GM19023 (cell line): ENCODE data around the gene TXNRD1.

Experiments
- ATAC-seq: cut with Tn5 transposase; IDR thresholded peaks from one replicate; pipeline ENCODE4 v1.9.1; 2021; ENCODE audit warnings: mild to moderate bottlenecking, moderate library complexity; ENCODE audit not compliant: unreplicated experiment

The TXNRD1 gene

DNA sequence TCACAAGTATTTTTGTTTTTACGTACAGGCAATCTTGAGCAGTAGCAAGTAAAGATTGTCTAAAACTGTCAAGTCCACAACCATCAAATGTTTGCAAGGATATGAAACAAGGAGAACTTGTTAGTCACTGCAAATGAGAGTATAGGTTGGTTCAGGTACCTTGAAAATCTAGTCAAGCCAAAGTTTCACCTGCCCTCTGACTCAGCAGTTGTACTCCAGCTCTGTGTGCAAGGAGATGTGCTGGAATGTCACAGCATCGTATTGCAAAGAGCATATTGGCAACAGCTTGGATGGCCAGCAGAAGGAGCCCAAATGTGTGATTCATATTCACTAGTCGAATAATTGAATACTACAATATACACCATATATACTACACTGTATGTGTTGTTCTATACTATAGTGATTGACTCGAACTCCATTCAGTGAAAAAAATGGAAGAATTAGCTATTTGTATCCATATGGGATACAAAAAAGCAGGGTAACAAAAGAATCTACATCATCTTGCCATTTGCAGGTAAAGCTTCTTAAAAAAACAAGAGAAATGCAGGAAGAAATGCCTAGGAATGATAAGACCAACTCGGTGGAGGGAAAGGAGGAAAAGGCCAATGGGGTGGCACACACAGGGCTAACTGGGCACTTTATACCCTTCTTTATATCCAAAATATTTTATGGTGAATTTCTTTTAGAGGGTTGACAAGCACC, 131.9 kb downstream of the TXNRD1 start:
- ATAC-seq: no peak

DNA sequence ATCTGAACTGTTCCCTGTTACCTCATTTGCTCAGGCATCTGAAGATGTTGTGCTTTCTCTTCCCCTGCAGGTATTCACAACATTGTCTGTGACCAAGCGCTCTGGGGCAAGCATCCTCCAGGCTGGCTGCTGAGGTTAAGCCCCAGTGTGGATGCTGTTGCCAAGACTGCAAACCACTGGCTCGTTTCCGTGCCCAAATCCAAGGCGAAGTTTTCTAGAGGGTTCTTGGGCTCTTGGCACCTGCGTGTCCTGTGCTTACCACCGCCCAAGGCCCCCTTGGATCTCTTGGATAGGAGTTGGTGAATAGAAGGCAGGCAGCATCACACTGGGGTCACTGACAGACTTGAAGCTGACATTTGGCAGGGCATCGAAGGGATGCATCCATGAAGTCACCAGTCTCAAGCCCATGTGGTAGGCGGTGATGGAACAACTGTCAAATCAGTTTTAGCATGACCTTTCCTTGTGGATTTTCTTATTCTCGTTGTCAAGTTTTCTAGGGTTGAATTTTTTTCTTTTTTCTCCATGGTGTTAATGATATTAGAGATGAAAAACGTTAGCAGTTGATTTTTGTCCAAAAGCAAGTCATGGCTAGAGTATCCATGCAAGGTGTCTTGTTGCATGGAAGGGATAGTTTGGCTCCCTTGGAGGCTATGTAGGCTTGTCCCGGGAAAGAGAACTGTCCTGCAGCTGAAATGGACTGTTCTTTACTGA, 132.9 kb downstream of the TXNRD1 start:
- no peak for ATAC-seq

DNA sequence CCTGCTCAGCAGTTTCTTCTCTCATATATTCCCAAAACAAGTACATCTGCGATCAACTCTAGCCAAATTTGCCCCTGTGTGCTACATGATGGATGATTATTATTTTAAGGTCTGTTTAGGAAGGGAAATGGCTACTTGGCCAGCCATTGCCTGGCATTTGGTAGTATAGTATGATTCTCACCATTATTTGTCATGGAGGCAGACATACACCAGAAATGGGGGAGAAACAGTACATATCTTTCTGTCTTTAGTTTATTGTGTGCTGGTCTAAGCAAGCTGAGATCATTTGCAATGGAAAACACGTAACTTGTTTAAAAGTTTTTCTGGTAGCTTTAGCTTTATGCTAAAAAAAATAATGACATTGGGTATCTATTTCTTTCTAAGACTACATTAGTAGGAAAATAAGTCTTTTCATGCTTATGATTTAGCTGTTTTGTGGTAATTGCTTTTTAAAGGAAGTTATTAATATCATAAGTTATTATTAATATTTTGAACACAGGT, 133.5 kb downstream of the TXNRD1 start:
- no peak for ATAC-seq

DNA sequence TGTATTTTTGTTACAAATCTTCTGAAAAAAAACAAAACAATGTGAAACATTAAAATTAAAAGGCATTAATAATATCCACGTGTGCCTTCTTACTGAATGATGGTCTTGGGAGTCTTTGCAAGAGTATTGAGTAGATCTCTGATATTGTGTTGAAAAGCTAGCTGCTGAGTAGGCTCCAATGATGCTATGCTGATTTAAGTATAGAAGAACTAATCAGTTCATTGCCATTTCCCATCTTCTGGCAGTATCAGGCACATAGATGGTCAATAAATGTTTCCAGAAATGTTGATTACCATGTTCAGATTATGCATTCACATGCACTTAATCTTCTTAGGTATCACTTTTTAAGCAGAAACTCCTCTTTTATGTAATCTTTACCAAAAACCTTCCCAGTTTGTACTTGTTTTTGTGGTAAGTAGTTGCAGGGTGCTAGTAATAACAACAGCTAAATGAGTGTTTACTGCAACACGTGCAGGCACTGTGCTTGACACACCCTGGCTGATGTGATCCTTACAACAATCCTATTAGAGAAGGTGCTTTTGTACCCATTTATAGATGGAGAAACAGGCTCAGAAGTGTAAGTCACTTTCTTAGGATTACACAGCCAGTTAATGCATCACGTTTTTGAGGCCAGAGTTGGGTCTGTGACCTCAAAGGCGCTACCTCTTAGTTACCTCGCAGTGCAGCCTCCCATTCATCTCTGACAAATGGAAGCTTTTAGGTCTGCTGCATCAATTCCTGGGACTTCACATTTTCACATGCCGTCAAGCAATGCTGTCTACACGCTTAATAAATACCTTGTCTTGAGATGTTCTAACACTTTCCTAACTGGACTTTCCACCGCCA, 134.9 kb downstream of the TXNRD1 start:
- ATAC-seq: no peak

DNA sequence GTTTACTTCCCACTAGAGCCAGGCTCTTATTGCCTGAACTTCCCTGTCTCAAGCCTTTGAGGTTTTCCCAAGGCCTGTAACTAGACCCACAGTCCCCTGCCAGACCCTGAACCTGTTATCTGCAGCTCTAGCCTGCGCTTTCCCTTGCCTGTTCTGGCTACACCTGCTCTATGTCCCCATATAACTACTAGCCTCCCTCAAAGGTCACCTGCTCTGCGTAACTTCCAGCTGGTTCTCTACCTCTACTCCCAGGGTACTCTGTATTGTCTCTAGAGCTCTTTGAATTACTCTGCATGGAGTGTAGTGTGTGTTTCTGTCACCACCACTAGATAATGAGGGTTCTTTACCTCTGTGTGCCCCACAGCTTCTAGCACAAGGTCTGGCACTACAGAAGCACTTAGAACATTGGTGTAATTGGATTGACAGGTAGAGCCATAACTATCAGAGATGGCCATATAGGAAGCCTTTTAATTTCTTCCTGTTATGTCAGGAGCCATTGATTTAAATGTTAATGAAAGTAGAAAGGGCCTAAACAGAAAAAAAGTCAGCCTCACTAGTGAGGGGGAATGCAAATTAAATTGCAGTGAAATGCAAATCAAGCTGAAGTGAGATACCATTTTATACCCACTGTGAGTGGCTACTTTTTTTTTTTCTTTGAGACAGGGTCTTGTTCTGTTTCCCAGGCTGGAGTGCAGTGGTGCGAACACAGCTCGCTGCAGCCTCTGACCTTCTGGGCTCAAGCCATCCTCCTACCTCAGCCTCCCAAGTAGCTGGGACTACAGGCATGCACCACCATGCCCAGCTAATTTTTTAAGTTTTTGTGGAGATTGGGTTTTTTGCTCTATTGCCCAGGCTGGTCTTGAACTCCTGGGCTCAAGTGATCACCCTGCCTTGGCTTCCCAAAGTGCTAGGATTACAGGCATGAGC, 135.7 kb downstream of the TXNRD1 start:
- no peak for ATAC-seq

DNA sequence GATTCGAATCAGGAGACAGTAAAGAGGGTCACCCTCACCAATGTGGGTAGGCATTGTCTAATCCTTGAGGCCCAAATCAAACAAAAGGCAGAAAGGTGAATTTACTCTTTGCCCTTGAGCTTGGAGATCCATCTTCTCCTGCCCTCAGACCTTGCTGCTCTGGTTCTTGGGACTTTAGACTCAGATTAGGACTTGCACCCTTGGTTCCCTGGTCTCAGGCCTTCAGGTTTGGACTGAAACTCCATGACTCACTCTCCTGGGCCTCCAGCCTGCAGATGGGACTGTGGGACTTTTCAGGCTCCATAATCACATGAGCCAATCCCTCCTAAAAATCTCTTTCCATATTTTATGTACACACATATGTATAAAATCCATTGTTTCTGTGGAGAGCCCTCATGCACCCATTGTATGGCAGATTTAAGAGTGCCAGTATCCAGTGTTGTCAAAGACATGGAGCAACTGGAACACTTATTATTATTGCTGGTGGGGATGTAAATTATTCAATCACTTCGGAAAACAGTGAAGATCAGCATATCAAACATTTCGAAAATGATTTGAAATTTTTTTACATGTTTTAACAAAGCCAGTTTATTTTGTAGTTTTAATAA, 136.6 kb downstream of the TXNRD1 start:
- no peak for ATAC-seq

DNA sequence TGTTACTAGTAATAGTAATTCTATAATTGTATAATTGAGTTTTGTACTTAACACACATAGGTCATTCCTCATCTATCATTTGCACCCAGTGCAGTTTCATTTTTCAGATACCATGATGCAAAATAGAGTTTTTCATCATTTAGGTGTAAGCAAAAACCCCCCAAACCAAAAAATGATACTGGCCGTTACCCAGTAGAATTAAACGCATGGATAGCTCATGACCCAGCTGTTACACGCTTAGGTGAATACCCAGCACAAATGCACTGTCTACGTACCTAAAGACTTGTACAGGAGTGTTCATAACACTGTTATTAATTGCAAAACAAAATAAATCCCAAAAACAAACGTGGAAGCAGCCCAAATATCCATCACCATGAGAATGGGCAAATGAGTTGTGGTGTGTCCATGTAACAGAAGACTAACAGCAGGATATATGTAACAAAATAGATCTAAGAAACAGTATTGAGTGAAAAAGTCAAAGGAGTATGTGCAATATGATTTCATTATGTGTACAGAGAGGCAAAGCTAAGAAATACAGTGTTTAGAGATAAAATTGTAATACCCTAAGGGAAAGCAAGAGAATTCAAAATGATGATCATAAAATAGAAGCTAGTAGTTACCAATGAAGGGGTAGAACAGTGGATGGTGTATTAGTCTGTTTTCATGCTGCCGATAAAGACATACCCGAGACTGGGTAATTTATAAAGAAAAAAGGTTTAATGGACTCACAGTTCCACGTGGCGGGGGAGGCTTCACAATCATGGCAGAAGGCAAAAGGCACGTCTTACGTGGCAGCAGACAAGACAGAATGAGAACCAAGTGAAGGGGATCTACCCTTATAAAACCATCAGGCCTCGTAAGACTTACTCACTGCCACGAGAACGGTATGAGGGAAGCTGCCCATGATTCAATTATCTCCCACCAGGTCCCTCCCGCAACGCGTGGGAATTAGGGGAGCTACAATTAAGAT, 137.7 kb downstream of the TXNRD1 start:
- no peak for ATAC-seq

DNA sequence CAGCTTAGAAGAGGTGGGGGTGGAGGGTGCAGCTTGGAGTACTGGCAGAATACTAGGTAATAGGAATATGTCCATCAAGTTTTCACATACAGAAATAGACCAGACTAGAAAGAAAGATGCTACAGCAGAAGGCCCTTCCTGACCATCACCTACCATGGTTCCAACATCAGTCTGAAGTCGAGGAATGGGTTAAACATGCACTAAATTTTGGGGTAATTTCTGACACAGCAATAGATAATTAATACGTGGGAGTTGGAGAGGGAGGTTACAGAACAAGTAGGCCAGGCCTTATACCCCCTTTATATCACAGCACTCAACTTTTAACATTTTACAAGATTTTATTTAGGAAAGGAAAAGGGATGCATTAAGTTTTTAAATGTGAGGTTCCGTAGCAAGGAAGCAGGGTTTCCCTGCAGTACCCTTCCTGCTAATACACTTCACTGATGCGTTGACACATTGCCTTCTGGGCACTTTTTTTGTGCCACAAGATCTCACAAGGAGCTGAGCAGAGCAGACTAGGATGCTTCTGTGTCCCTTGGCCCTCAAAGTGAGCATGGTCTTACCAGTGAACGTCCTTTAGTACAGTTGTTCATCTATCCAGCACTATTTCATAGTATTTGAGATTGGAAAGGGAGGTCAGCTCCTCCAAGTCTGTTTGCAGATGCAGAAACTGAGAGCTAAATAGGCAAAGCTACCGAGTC, 138.7 kb downstream of the TXNRD1 start:
- no peak for ATAC-seq

DNA sequence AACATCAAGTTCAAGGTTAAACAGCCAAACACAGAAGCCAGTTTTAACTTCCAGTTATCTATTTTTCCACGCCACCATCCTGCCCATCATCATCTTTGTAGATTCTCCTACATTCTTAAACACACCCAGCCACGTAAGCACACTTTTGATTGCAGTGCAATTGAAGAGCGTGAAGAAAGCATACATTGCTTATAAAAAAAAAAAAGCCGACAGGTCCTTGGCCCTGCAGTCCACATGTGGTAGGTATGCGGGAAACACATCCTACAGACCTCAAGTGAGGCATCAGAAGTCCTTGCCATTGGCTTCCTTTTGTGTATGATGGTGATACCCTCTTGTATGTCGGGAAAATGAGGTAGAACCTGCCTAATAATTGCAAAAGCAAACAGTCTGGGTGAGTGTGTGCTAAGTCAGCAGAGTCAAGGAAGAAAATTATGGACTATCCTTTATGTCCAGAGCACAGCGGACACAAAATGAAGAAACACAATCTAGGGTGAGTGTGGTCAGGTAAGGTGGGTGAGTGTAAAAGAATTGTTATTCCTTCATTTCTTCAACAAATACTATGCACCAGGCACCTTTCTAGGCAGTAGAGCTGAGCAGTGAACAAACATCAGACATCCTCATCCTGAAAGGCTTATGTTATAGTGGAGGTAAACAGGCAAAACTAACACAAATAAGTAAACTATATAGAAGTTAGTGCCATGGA, 139.4 kb downstream of the TXNRD1 start:
- no peak for ATAC-seq

DNA sequence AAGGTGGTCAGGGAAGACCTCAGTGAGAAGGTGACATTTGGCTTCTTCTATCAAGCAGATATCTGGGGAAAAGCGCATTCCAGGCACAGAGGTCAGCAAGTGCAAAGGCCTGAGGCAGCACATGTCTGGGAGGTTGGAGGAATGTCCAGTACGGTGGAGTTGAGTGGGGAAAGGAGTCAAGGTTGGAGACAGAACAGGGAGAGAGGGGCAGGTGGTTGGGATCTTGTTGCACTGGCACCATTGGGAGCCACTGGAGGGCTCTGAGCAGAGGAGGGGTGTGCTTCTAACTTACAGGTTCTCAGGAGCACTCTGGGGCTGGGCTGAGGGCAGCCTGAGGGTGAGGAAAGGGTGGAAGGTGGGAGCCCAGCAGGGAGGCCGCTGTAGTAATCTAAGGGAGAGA, 140.1 kb downstream of the TXNRD1 start:
- no peak for ATAC-seq

DNA sequence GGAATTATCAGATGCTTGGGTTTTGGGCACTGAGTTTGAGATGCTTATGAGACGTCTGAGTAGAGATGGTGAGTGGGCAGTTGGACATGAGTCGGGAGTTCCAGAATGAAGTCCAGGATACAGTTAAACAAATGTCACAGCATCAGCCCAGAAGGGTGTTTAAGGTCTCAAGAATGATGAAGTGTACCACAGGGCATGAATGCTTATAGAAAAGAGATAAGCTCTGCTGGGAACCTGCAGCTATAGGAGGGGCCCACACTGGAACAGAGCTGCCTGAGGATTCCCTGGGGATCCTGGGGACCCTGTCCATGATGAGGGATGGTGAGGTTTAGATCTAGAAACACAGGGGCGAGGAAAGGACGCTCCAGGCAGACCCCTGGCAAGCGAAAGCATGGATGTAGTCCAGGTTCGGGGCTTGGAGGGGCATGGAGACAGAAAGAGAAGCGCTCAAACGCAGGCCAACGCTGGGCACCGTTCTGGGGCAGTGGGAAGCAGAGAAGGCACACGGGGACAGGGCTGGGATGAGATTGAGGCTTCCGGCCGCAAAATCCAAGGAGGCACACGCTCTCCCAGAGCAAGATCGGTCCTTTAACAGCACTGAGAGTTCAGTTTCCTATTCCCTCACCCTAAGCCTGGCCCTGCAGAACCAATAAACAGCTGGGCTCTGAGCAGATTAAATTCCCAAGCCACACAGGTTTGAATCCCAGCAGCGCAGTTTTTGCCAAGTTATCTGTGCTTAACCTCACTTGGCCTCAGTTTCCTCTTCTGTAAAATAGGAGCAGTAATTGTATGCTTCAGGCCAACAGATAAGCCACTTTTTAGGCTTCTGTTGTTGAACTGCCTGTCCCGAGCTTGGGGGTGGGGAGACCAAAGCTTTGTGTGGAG, 140.9 kb downstream of the TXNRD1 start:
- no peak for ATAC-seq

DNA sequence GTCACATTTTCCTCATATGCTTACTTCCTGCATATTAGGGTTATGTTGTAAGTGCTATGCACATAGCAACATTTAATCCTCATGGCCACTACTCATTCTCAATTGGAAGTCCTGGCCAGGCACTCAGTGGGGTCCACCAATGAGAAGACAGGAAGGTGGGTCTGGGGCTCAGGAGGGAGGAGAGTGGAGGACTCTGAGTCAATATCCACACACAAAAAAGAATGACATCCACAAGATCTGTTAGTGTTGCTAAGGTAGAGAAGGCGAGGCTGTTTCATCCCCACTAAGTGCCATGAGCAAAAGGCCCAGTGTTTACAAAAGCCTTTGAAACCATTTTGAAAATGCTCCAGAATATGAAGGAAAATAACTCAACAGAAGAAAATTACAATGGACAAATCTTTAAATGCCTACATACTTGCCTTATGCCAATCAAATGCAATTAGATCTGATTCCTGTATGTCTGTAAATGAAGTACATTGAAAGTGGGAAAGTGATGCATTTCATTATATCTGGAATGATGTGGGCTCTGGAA, 141.9 kb downstream of the TXNRD1 start:
- ATAC-seq: no peak

DNA sequence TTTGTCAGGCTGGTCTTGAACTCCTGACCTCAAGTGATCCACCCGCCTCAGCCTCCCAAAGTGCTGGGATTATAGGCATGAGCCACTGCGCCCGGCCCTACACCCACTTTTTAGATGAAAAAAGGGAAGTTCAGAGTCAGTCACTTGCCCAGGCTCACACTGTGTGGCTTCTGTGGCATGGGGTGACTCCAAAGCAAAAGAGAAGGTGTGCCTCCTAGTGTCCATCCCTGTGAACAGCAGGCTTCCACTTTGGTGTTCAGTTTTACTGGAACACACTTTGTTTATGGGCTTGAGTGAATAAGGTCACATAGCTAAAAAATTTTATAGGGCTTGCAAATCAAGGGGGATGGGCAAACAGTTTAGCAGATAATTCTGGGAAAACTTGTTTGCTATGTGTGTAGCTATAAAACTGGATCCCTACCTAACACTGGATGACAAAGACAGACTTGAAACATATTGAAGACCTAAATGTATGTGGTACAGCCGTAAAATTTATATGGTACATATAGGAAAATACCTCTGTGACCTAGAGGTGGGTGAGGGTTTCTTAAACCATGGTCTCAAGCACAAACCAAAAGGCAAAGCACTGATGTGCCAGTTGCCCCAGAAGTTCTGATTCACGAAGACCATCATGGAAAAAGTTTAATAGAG, 142.9 kb downstream of the TXNRD1 start:
- peak; percentile 66 for ATAC-seq

DNA sequence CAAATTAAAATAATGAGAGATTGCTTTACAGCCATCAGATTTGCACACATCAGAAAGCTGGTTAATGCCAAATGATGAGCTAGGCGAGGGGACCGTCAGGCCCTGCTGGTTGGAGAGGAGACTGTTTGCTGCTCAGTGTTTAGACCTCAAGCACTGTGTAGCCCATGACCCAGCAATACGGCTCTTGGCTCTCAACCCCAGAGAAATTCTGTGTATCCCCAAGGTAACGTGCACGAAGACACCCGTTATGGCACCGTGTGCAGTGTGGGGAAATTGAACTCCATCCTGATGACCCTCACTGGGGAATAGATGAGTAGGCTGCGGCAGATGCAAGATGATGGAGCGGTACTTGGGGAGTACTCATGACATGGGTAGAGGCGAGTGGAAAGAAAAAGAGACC, 143.6 kb downstream of the TXNRD1 start:
- no peak for ATAC-seq

DNA sequence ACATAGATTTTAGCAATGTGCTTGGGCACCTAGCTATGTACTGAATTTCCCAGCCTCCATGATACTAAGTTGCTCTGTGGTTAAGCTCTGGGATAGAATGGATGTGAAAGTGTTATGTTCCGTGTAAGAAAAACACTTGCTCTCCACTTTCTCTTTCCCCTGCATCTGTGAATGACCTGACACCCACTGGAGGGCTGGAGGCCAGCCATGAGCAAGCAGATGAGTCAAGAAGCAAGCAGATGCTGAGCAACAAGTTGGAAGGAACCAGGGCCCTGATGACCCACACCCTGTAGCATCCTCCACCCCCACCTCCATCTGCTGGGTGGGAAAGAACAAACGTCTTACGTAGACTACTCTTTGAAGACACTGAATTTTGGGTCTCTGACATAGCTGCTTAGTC, 144.6 kb downstream of the TXNRD1 start:
- no peak for ATAC-seq
